Esophagus mucosa (tissue), 1 donor: ENCODE measurements around the gene HRH3. TPM values are rescaled to one million over a fixed set of nuclear protein-coding genes. Genes with fewer than 3 reads are reported as not detected.

ENCODE experiments used
- ATAC-seq: fragments of 200-7000 bp; cut with Tn5 transposase; one replicate; pipeline ENCODE4 v1.9.1; 2020
- total RNA-seq: library from RNA; stranded (reverse); gene quantifications from one replicate; pipeline ENCODE4 v1.2.4, GENCODE V29; 2023
- donor health status: DM: yes; HTN: yes; CAD: no.

HRH3 gene
- total RNA-seq, 1 donor from 2014 or later, result not detected

- no peak for ATAC-seq
These were observed 4.8 kb downstream of the HRH3 start for GRCh38 chr20:62215020-62215990.

GRCh38 chr20:62214067-62214466, 6.0 kb downstream of the HRH3 start:
- ATAC-seq, result no peak

GRCh38 chr20:62212299-62212698, 7.8 kb downstream of the HRH3 start:
- no peak for ATAC-seq

- no peak for ATAC-seq
These were observed 8.2 kb downstream of the HRH3 start for GRCh38 chr20:62211769-62212288.

- ATAC-seq, result no peak
These were observed 8.9 kb downstream of the HRH3 start for GRCh38 chr20:62211216-62211615.

GRCh38 chr20:62210496-62210855, 9.6 kb downstream of the HRH3 start:
- no peak for ATAC-seq

- ATAC-seq, result no peak
These were observed 10.1 kb downstream of the HRH3 start for GRCh38 chr20:62209850-62210495.

GRCh38 chr20:62208795-62209755, 11.0 kb downstream of the HRH3 start:
- ATAC-seq, result peak; percentile 25

GRCh38 chr20:62208061-62208794, 11.8 kb downstream of the HRH3 start:
- no peak for ATAC-seq

- no peak for ATAC-seq
These were observed 13.7 kb downstream of the HRH3 start for GRCh38 chr20:62206388-62206775.

GRCh38 chr20:62205618-62206387, 14.3 kb downstream of the HRH3 start:
- no peak for ATAC-seq

- no peak for ATAC-seq
These were observed 16.6 kb downstream of the HRH3 start for GRCh38 chr20:62203378-62204030.

GRCh38 chr20:62202676-62203377, 17.3 kb downstream of the HRH3 start:
- ATAC-seq, result no peak

GRCh38 chr20:62202083-62202395, 18.0 kb downstream of the HRH3 start:
- ATAC-seq, result peak; percentile 16

- peak; percentile 30 for ATAC-seq
These were observed 18.6 kb downstream of the HRH3 start for GRCh38 chr20:62201173-62202082.

GRCh38 chr20:62200491-62201172, 19.4 kb downstream of the HRH3 start:
- no peak for ATAC-seq

GRCh38 chr20:62198931-62199330, 21.1 kb downstream of the HRH3 start:
- no peak for ATAC-seq

GRCh38 chr20:62198496-62198895, 21.6 kb downstream of the HRH3 start:
- ATAC-seq, result no peak
